Activated naive CD8-positive, alpha-beta T cell treated with anti-CD3 and anti-CD28 coated beads, Interleukin-2, amount 50 U/mL, for 16 hours (primary cell): Measurements from ENCODE around the gene INPP4B.
"Not testable (repeated sequence)": the region's sequence is repeated elsewhere in the genome, so short reads cannot be mapped to it uniquely, and the experiment has no call there.

ENCODE experiments used
- DNase-seq: peaks from one replicate; pipeline ENCODE4 v3.0.0-alpha.2; 2020; ENCODE audit warnings: low read depth, low spot score

INPP4B gene

GRCh38 chr4:142824368-142824767 is 21.7 kb downstream of the INPP4B start:
- DNase-seq: no peak

GRCh38 chr4:142823796-142824195 is 22.3 kb downstream of the INPP4B start:
- no peak for DNase-seq

GRCh38 chr4:142818476-142818875 is 27.6 kb downstream of the INPP4B start:
- no peak for DNase-seq

- DNase-seq: no peak
Observed at GRCh38 chr4:142818031-142818430, 28.1 kb downstream of the INPP4B start.

- DNase-seq: no peak
Observed at GRCh38 chr4:142817442-142817841, 28.7 kb downstream of the INPP4B start.

- DNase-seq: no peak
Observed at GRCh38 chr4:142815834-142816233, 30.3 kb downstream of the INPP4B start.

- no peak for DNase-seq
Observed at GRCh38 chr4:142813388-142813787, 32.7 kb downstream of the INPP4B start.

GRCh38 chr4:142812091-142812490 is 34.0 kb downstream of the INPP4B start:
- DNase-seq: no peak

GRCh38 chr4:142811034-142811433 is 35.1 kb downstream of the INPP4B start:
- DNase-seq: no peak

GRCh38 chr4:142809559-142809958 is 36.5 kb downstream of the INPP4B start:
- no peak for DNase-seq

- not testable (repeated sequence) for DNase-seq
Observed at GRCh38 chr4:142803879-142804278, 42.2 kb downstream of the INPP4B start.

- no peak for DNase-seq
Observed at GRCh38 chr4:142801966-142802365, 44.1 kb downstream of the INPP4B start.

- DNase-seq: no peak
Observed at GRCh38 chr4:142781114-142781513, 65.0 kb downstream of the INPP4B start.

- no peak for DNase-seq
Observed at GRCh38 chr4:142778900-142779299, 67.2 kb downstream of the INPP4B start.

GRCh38 chr4:142778430-142778829 is 67.7 kb downstream of the INPP4B start:
- no peak for DNase-seq

- DNase-seq: no peak
Observed at GRCh38 chr4:142777045-142777743, 68.9 kb downstream of the INPP4B start.

- no peak for DNase-seq
Observed at GRCh38 chr4:142776026-142776425, 70.1 kb downstream of the INPP4B start.

- no peak for DNase-seq
Observed at GRCh38 chr4:142773505-142773904, 72.6 kb downstream of the INPP4B start.

GRCh38 chr4:142762280-142762679 is 83.8 kb downstream of the INPP4B start:
- DNase-seq: no peak

GRCh38 chr4:142752202-142752786 is 93.8 kb downstream of the INPP4B start:
- no peak for DNase-seq

- no peak for DNase-seq
Observed at GRCh38 chr4:142743121-142743825, 102.8 kb downstream of the INPP4B start.

GRCh38 chr4:142741995-142742394 is 104.1 kb downstream of the INPP4B start:
- DNase-seq: no peak

- DNase-seq: no peak
Observed at GRCh38 chr4:142728233-142728632, 117.9 kb downstream of the INPP4B start.
